ENCODE results near the gene PCCA.
"Not testable (repeated sequence)": the region's sequence is repeated elsewhere in the genome, so short reads cannot be mapped to it uniquely, and the experiment has no call there.

The PCCA gene

GRCh38 chr13:100513987-100514670 is 425.2 kb downstream of the PCCA start:
- FAIRE-seq = no peak

- peak; percentile 70 for FAIRE-seq
Measured at GRCh38 chr13:100514788-100515409, 426.0 kb downstream of the PCCA start.

GRCh38 chr13:100515410-100515800 is 426.5 kb downstream of the PCCA start:
- no peak for FAIRE-seq

GRCh38 chr13:100517135-100517534 is 428.2 kb downstream of the PCCA start:
- no peak for FAIRE-seq

- FAIRE-seq = no peak
Measured at GRCh38 chr13:100517728-100518127, 428.8 kb downstream of the PCCA start.

- no peak for FAIRE-seq
Measured at GRCh38 chr13:100518394-100519062, 429.6 kb downstream of the PCCA start.

- FAIRE-seq = no peak
Measured at GRCh38 chr13:100519626-100520025, 430.7 kb downstream of the PCCA start.

- FAIRE-seq = no peak
Measured at GRCh38 chr13:100520936-100521850, 432.3 kb downstream of the PCCA start.

GRCh38 chr13:100521851-100522617 is 433.1 kb downstream of the PCCA start:
- FAIRE-seq = no peak

- FAIRE-seq = no peak
Measured at GRCh38 chr13:100522618-100523309, 433.9 kb downstream of the PCCA start.

- FAIRE-seq = no peak
Measured at GRCh38 chr13:100523411-100523810, 434.5 kb downstream of the PCCA start.

GRCh38 chr13:100523981-100524386 is 435.1 kb downstream of the PCCA start:
- FAIRE-seq = no peak

GRCh38 chr13:100524688-100525087 is 435.8 kb downstream of the PCCA start:
- FAIRE-seq = not testable (repeated sequence)

- no peak for FAIRE-seq
Measured at GRCh38 chr13:100525453-100526317, 436.8 kb downstream of the PCCA start.

GRCh38 chr13:100526318-100527000 is 437.6 kb downstream of the PCCA start:
- FAIRE-seq = no peak

- FAIRE-seq = no peak
Measured at GRCh38 chr13:100527644-100528043, 438.8 kb downstream of the PCCA start.

GRCh38 chr13:100528353-100528752 is 439.5 kb downstream of the PCCA start:
- FAIRE-seq = no peak

- no peak for FAIRE-seq
Measured at GRCh38 chr13:100528820-100529219, 439.9 kb downstream of the PCCA start.

- FAIRE-seq = no peak
Measured at GRCh38 chr13:100529666-100530377, 440.9 kb downstream of the PCCA start.
